Caco-2 (cell line): ENCODE measurements around the gene JAK1. TPM values are rescaled to one million over a fixed set of nuclear protein-coding genes. Genes with fewer than 3 reads are reported as not detected.

Experiments used
- BruUV-seq: library from RNA; stranded (reverse); fragments of 400-500 nt; replicated peaks from 2 replicates; lab custom pipeline; 2021; lab: Mats Ljungman, UMichigan
- CTCF ChIA-PET: fragments of 300-600 bp; sonication (Branson Sonifier 250); formaldehyde crosslinking; loops from one replicate; lab custom pipeline; 2022; ENCODE audit warnings: antibody characterized with exemption; lab: Charles Lee
- POLR2A ChIA-PET: fragments of 300-600 bp; sonication (Branson Sonifier 250); formaldehyde crosslinking; loops from one replicate; lab custom pipeline; 2022; ENCODE audit warnings: antibody characterized with exemption; lab: Charles Lee
- DNase-seq, 2 experiments: peaks; one replicate each; pipeline versions ENCODE4 v3.0.0 to v3.0.0-alpha.2; 2020 to 2022
- H3K27me3 ChIP-seq: replicated peaks from 2 replicates; pipeline ENCODE4 v1.6.0; 2011; ENCODE audit warnings: low read length; ENCODE audit not compliant: control insufficient read depth, insufficient read depth
- H3K36me3 ChIP-seq: 2 replicates; pipeline ENCODE4 v1.5.1; 2011; ENCODE audit warnings: low read length; ENCODE audit not compliant: control insufficient read depth, insufficient read depth
- H3K4me1 ChIP-seq: fragments of 250-450 bp; sonication (Bioruptor Pico); 2 replicates; pipeline ENCODE4 v1.5.1; 2020; ENCODE audit warnings: mild to moderate bottlenecking
- H3K4me3 ChIP-seq: 2 replicates; pipeline ENCODE4 v1.5.1; 2011; ENCODE audit warnings: low read depth, mild to moderate bottlenecking, control low read depth, low read length
- H3K9me3 ChIP-seq: fragments of 250-450 bp; sonication (Bioruptor Pico); 2 replicates; pipeline ENCODE4 v1.5.1; 2020; ENCODE audit warnings: mild to moderate bottlenecking, moderate library complexity
- H3K27ac Mint-ChIP-seq: one replicate; pipeline ENCODE4 v1.8.0; 2022; ENCODE audit warnings: mixed read lengths; ENCODE audit not compliant: unreplicated experiment
- H3K27me3 Mint-ChIP-seq: one replicate; pipeline ENCODE4 v1.8.0; 2022; ENCODE audit warnings: mixed read lengths; ENCODE audit not compliant: insufficient read depth, unreplicated experiment
- H3K36me3 Mint-ChIP-seq: one replicate; pipeline ENCODE4 v1.8.0; 2022; ENCODE audit warnings: mild to moderate bottlenecking, mixed read lengths; ENCODE audit not compliant: insufficient read depth, unreplicated experiment
- H3K4me1 Mint-ChIP-seq: one replicate; pipeline ENCODE4 v1.8.0; 2022; ENCODE audit warnings: low read depth, mixed read lengths; ENCODE audit not compliant: unreplicated experiment
- H3K4me3 Mint-ChIP-seq: one replicate; pipeline ENCODE4 v1.8.0; 2022; ENCODE audit warnings: mild to moderate bottlenecking, moderate library complexity, mixed read lengths; ENCODE audit not compliant: unreplicated experiment
- H3K9me3 Mint-ChIP-seq: one replicate; pipeline ENCODE4 v1.8.0; 2022; ENCODE audit warnings: mixed read lengths; ENCODE audit not compliant: unreplicated experiment
- intact Hi-C: fragments of 100-400 bp; cut with micrococcal nuclease; formaldehyde crosslinking; loops from one replicate; pipeline ENCODE4 v1.10.0; 2022; ENCODE audit not compliant: unreplicated experiment
- total RNA-seq: library from RNA; stranded (reverse); gene quantifications from 2 replicates; pipeline ENCODE4 v1.2.3, GENCODE V29; 2022
- TF ChIP-seq, protein P1 (sequence below), 2 experiments: fragments of 200-600 bp in 1 of 2; IDR thresholded peaks; 1 replicate in 1 of 2; 2 replicates in 1 of 2; pipeline versions ENCODE4 v1.5.1 to v1.8.0; 2011 to 2022; ENCODE audit warnings: antibody characterized with exemption in 1 of 2, control low read depth in 1 of 2, inconsistent platforms in 1 of 2, low read depth in 1 of 2, low read length in 1 of 2, mild to moderate bottlenecking in 1 of 2, moderate library complexity in 1 of 2; ENCODE audit not compliant: insufficient read depth in 1 of 2, severe bottlenecking in 1 of 2, unreplicated experiment in 1 of 2

The JAK1 gene
- total RNA-seq, 1 experiment from 2014 or later = 35.5 TPM

- Histone ChIP-seq H3K4me3 (no peak overlapping the region), H3K9me3 (no peaks in the 10 kb centered on the region), H3K36me3 (no peaks in the 10 kb centered on the region), H3K27me3 (no peaks in the 10 kb centered on the region), H3K4me1 (no peaks in the 10 kb centered on the region)
- H3K4me3 Mint-ChIP-seq = no peak overlapping the region
- intact Hi-C loops = no loop called here
- no peaks in the 10 kb centered on the region for H3K27me3 Mint-ChIP-seq
- ChIA-PET CTCF (no interaction called here), POLR2A (no interaction called here)
- TF ChIP-seq, protein P1, sequence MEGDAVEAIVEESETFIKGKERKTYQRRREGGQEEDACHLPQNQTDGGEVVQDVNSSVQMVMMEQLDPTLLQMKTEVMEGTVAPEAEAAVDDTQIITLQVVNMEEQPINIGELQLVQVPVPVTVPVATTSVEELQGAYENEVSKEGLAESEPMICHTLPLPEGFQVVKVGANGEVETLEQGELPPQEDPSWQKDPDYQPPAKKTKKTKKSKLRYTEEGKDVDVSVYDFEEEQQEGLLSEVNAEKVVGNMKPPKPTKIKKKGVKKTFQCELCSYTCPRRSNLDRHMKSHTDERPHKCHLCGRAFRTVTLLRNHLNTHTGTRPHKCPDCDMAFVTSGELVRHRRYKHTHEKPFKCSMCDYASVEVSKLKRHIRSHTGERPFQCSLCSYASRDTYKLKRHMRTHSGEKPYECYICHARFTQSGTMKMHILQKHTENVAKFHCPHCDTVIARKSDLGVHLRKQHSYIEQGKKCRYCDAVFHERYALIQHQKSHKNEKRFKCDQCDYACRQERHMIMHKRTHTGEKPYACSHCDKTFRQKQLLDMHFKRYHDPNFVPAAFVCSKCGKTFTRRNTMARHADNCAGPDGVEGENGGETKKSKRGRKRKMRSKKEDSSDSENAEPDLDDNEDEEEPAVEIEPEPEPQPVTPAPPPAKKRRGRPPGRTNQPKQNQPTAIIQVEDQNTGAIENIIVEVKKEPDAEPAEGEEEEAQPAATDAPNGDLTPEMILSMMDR (IDR thresholded peaks at IDR 0.05; ENCODE audit: insufficient read depth in 1 of 2, low read depth in 1 of 2, low read length in 1 of 2, severe bottlenecking in 1 of 2, unreplicated experiment in 1 of 2) = no peak
- no peaks in the 10 kb centered on the region for H3K4me1 Mint-ChIP-seq
- no peak for DNase-seq
- H3K27ac Mint-ChIP-seq = no peak overlapping the region
- no peaks in the 10 kb centered on the region for H3K36me3 Mint-ChIP-seq
- H3K9me3 Mint-ChIP-seq = peaks cover 13% of the 10 kb centered on the region
- no TSS peak for BruUV-seq
Measured at GRCh38 chr1:64995316-64995715, 29.0 kb upstream of the JAK1 start.

DNA sequence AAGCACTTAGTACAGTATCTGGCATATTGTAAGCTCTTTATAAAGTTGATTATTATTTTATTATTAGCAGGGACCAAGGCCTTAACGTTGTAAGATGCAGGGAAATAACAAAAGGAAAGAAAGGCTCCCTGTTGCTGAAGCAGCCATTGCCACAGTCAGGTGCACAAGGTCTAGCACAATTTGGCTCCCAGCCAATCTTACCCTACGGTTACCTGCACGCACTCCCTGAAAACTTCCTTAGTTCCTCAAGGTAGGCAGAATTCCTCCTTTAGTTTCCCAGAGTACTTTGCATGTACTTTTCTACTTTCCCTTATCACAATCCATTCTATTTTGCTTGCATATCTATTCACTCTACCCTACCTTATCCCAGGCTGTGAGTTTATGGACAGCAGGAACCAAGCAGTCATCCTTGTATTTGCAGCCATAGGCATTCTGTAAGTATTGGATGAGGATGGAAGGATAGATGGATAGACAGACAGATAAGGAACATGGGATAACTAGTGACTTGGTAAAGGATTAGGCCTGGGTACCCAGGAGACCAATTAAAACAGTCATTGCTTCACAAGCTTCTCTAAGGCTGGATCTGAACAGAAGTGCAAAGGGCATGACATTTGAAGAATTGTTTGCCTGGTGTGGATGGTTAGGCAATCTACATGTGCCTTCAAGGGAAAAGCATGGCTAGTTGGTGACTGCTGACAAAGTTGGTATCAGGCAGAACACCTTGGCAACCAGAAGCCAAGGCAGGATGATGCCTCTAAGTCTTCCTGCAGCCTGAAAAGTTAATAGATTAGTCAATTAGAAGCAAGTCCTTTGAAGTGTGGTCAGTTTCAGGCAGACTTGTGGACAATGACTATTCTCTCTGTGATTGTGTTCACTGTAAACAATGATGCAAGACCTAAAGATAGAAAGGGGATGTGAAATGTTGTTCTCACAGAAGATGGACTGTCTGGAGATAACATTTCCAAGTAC, 20.8 kb upstream of the JAK1 start:
- BruUV-seq = no TSS peak
- TF ChIP-seq, protein P1 (IDR thresholded peaks at IDR 0.05; ENCODE audit: insufficient read depth in 1 of 2, low read depth in 1 of 2, low read length in 1 of 2, severe bottlenecking in 1 of 2, unreplicated experiment in 1 of 2) = no peak
- peak; percentile 38 to 57 for DNase-seq

DNA sequence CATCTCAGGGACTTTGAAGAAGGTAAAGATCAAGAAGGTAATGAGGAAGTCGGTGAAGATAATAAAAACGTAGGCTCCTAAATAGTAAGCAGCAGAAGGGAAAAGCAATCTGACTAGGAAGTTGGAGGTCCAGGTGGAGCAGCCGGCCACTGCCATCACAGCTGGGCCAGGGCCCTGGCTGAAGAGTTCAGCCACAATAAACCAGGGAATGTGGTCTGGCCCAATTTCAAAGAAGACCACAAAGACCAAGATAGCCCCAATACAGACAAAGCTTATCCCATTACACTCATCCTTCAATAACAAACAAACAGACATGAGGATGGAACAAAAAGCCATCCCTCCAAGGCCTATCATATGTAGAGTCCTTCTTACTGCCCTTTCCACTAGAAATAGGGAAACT, 18.4 kb upstream of the JAK1 start:
- Mint-ChIP-seq H3K27ac (peak overlapping the region; percentile 85), H3K36me3 (no peaks in the 10 kb centered on the region), H3K4me3 (no peak overlapping the region), H3K9me3 (no peaks in the 10 kb centered on the region), H3K4me1 (peaks cover 37% of the 10 kb centered on the region), H3K27me3 (no peaks in the 10 kb centered on the region)
- CTCF ChIA-PET = interaction anchor here (1.0 kb wide), 1 partner anchor 1083 kb away, joined by 5 read pairs; no protein-coding TSS in a partner anchor
- TF ChIP-seq, protein P1 (IDR thresholded peaks at IDR 0.05; ENCODE audit: insufficient read depth in 1 of 2, low read depth in 1 of 2, low read length in 1 of 2, severe bottlenecking in 1 of 2, unreplicated experiment in 1 of 2) = no peak
- POLR2A ChIA-PET = no interaction called here
- no peaks in the 10 kb centered on the region for H3K27me3 ChIP-seq
- H3K4me1 ChIP-seq = peaks cover 42% of the 10 kb centered on the region
- no peaks in the 10 kb centered on the region for H3K9me3 ChIP-seq
- BruUV-seq = no TSS peak
- DNase-seq = no peak
- intact Hi-C loops = loop anchor here (5.0 kb wide), 1 partner anchor 58 kb away; no protein-coding TSS in a partner anchor
- no peaks in the 10 kb centered on the region for H3K36me3 ChIP-seq
- no peak overlapping the region for H3K4me3 ChIP-seq

More for the DNA sequence above, 20.8 kb upstream of the JAK1 start:
- H3K27me3 Mint-ChIP-seq = no peaks in the 10 kb centered on the region
- no peaks in the 10 kb centered on the region for H3K27me3 ChIP-seq
- H3K4me3 ChIP-seq = no peak overlapping the region
- H3K36me3 ChIP-seq = no peaks in the 10 kb centered on the region
- no peaks in the 10 kb centered on the region for H3K9me3 ChIP-seq
- H3K4me3 Mint-ChIP-seq = no peak overlapping the region
- H3K36me3 Mint-ChIP-seq = no peaks in the 10 kb centered on the region
- H3K9me3 Mint-ChIP-seq = no peaks in the 10 kb centered on the region
- H3K27ac Mint-ChIP-seq = peak overlapping the region; percentile 50
- peaks cover 29% of the 10 kb centered on the region for H3K4me1 ChIP-seq
- H3K4me1 Mint-ChIP-seq = peaks cover 26% of the 10 kb centered on the region
- intact Hi-C loops = no loop called here
- ChIA-PET CTCF (no interaction called here), POLR2A (interaction anchor here (0.6 kb wide), 1 partner anchor 21 kb away, joined by 3 read pairs; no protein-coding TSS in a partner anchor)
